Fibroblast of peridontal ligament (primary cell): Measurements from ENCODE around the gene MCOLN2.

Experiments
- DNase-seq: peaks from one replicate; pipeline ENCODE4 v3.0.0-alpha.2; 2010; ENCODE audit errors: extremely low read depth

The MCOLN2 gene

GRCh38 chr1:84896279-84896678 lies 100.6 kb downstream of the MCOLN2 start:
- DNase-seq, result no peak

- DNase-seq, result no peak
These were observed 104.0 kb downstream of the MCOLN2 start, which contains the start of gene LPAR3 for GRCh38 chr1:84892705-84893618. TSS of gene LPAR3 (minus strand) at chr1:84893206. CDS start at chr1:84866120, 27,086 bp downstream.

GRCh38 chr1:84890566-84890965 lies 106.3 kb downstream of the MCOLN2 start:
- DNase-seq, result no peak

- DNase-seq, result no peak
These were observed 107.5 kb downstream of the MCOLN2 start for GRCh38 chr1:84889437-84889836.

GRCh38 chr1:84888753-84889152 lies 108.2 kb downstream of the MCOLN2 start:
- DNase-seq, result no peak

- DNase-seq, result peak; percentile 88
These were observed 109.5 kb downstream of the MCOLN2 start for GRCh38 chr1:84887261-84887934.

- no peak for DNase-seq
These were observed 111.4 kb downstream of the MCOLN2 start for GRCh38 chr1:84885469-84885868.

GRCh38 chr1:84884671-84885389 lies 112.1 kb downstream of the MCOLN2 start:
- peak; percentile 58 for DNase-seq

GRCh38 chr1:84883286-84883685 lies 113.6 kb downstream of the MCOLN2 start:
- peak; percentile 92 for DNase-seq

GRCh38 chr1:84877592-84877991 lies 119.3 kb downstream of the MCOLN2 start:
- peak; percentile 56 for DNase-seq

GRCh38 chr1:84876353-84876752 lies 120.6 kb downstream of the MCOLN2 start:
- no peak for DNase-seq
